GM12801 (cell line): ENCODE measurements around the gene NXPE1.

Experiments used
- TF ChIP-seq, protein P1 (sequence below): IDR thresholded peaks from one replicate; pipeline ENCODE4 v1.5.1; 2011; ENCODE audit warnings: control low read depth; ENCODE audit not compliant: insufficient read length; ENCODE audit errors: extremely low read depth

Gene NXPE1

DNA sequence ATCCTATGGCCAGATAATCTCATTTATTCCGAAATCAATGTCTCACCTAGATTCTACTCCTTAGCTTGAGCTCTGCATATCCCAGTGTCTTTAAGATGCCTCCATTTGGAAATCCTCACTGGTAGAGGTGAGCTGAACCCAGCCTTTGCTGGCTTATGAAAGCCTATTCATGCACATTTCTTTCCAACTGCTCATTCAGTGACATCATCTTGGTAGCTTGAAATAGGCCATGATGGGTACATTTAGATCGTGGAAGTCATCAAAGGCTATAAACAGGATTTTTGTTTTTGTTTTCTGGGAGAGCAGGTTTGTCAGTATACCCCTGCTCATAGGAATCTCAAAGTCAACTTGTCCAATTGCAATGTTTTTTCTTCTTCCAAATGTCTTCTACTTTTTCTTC is 6.0 kb downstream of the NXPE1 start:
- TF ChIP-seq, protein P1, sequence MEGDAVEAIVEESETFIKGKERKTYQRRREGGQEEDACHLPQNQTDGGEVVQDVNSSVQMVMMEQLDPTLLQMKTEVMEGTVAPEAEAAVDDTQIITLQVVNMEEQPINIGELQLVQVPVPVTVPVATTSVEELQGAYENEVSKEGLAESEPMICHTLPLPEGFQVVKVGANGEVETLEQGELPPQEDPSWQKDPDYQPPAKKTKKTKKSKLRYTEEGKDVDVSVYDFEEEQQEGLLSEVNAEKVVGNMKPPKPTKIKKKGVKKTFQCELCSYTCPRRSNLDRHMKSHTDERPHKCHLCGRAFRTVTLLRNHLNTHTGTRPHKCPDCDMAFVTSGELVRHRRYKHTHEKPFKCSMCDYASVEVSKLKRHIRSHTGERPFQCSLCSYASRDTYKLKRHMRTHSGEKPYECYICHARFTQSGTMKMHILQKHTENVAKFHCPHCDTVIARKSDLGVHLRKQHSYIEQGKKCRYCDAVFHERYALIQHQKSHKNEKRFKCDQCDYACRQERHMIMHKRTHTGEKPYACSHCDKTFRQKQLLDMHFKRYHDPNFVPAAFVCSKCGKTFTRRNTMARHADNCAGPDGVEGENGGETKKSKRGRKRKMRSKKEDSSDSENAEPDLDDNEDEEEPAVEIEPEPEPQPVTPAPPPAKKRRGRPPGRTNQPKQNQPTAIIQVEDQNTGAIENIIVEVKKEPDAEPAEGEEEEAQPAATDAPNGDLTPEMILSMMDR = no peak

DNA sequence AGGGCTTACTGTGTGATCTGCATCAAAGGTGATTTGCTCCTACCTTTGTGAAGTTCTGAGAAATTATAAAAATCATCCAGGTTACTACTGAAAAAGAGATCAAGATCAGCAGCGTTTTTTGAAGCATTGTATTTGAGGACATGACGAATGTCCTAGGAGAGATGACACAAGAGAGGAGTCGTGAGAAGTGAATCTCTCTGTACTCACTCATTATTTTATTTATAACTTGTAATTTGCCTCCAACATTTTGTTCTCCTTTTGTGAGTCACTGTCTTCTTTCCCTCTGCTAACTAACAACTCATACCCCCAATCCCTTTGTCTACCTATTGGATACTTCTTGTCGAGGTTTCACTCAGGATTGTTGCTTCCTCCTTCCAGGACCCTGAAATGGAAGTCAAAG is 8.6 kb downstream of the NXPE1 start:
- TF ChIP-seq, protein P1 = no peak

DNA sequence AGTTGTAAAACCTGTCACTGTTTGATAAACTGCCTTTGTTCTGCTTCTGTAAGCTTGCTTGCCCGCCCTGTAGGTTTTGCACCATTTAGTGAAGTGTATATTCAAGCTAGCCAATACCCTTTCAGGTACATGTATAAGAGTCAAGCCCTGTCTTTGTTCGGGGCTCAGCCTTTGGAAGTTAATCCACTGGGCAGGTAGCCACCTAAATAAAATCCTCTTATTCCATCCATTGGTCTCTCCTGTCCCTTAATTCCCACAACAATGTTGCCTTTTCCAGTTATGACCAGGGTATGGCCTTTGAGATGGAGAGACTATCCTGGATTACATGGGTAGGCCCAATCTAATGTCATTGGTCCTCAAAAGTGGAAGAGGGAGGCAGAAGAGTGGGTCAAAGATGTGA is 34.0 kb downstream of the NXPE1 start:
- TF ChIP-seq, protein P1 = no peak

DNA sequence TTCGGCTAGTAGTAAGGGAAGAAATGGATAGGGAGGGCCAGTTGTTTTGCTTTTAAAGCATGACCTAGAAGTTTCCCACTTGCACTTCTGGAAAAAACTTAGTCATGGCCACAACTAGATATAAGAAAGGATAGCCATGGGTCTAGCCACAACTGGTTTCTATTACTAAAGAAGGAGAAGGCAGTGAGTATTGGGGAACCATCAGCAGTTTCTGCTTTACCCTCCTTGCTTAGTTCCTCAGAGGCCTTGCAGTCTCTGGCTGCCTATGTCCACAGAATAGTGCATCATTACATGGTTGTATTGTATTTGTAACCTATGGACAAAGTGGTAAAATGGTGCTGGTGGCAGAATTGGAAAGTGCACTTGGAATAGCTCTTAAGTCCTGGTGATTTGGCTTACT is 35.6 kb downstream of the NXPE1 start:
- TF ChIP-seq, protein P1 = no peak

DNA sequence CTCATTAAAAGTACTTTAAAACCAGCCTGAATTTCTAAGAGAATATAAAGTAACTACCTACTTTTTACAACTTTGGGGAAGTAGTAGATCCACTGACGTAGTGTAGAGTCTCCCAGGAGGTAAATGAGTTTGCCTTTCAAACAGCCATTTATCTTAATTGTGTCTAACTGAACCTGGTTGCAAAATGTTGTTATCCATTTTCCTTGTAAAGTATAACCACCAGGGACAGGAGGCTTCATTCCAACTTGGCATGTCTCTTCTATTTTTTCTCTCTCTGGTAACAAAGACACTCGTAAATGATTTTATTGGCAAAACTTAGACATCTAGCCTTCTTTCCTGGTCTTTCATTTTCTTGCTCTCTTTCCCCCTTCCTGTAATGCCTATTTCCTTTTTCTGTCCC is 36.9 kb downstream of the NXPE1 start:
- TF ChIP-seq, protein P1 = no peak

DNA sequence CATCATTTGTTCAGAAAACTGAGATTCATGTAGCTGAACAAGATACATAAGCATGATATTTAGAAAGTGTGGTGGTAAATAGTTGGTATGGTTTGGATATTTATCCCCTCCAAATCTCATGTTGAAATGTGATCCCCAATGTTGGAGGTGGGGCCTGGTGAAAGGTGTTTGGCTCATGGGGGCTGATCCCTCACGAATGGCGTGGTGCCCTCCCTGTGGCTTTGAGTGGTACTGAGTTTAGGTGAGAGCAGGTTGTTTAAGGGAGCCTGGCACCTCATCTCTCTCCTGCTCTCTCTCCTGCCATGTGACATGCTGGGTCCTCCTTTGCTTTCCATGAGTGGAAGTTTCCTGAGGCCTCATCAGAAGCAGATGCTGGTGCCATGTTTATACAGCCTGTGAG is 48.1 kb downstream of the NXPE1 start:
- TF ChIP-seq, protein P1 = no peak

DNA sequence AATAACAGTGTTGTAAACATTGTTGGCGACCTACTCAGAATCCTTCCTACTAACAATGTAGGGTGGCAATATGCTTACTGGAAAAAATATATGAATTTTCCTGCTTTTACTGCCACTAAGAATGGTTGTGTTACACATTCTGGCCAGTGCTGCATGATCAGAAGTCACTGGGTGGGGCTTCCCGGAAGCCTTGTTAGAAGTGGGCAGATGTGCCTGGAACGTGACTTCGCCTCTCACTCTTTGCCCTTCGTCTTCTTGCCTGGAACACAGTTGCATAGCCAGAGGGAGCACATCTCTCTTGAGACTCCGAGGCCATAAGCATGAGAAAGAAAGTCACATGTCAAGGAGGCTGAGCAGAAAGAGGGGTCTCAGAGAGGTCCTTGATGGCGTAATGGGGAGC is 48.6 kb downstream of the NXPE1 start:
- TF ChIP-seq, protein P1 = no peak

DNA sequence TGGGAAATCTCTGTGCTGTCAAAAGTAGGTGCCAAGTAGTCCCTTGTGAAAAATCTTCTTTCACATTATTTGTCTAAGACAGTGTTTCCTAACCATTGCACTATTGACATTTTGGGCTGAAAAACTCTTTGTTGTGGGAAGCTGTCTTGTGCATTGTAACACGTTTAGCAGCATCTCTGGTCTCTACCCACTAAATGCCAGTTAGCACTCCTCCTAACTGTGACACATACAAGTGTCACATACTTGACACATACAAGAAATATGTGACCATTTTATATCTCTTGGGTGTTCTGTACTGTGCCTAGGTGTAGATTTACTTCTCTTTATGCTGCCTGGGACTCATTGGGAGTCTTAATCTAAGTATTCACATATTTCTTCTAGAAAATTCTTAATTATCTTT is 57.8 kb downstream of the NXPE1 start:
- TF ChIP-seq, protein P1 = no peak
